ENCODE results near the gene GPC2.

GPC2 gene

GRCh38 chr7:100171087-100171681, 6.0 kb downstream of the GPC2 start:
- peak in 2 of 56 donors; percentile 29 to 38 for DNase-seq

- DNase-seq = no peak
These were observed 6.9 kb downstream of the GPC2 start for GRCh38 chr7:100170101-100170897.

- no peak for DNase-seq
These were observed 7.9 kb downstream of the GPC2 start for GRCh38 chr7:100169147-100169850.

- peak in 1 of 56 donors; percentile 13 for DNase-seq
These were observed 9.3 kb downstream of the GPC2 start for GRCh38 chr7:100167912-100168323.

GRCh38 chr7:100166970-100167911, 9.9 kb downstream of the GPC2 start:
- no peak for DNase-seq

- no peak for DNase-seq
These were observed 10.8 kb downstream of the GPC2 start for GRCh38 chr7:100166317-100166940.

- no peak for DNase-seq
These were observed 13.3 kb downstream of the GPC2 start for GRCh38 chr7:100163871-100164270.

GRCh38 chr7:100163006-100163531, 14.1 kb downstream of the GPC2 start:
- DNase-seq = no peak

GRCh38 chr7:100160067-100160466, 17.1 kb downstream of the GPC2 start:
- DNase-seq = no peak

- no peak for DNase-seq
These were observed 18.0 kb downstream of the GPC2 start for GRCh38 chr7:100159099-100159623.

- peak; percentile 51 to 95 (median 80) for DNase-seq
These were observed 18.7 kb downstream of the GPC2 start, which contains the start of gene TRAPPC14 for GRCh38 chr7:100158229-100159098. TRAPPC14 (minus strand) TSS chr7:100158723; CDS start chr7:100158499, 224 bp downstream.

- DNase-seq = peak in 1 of 56 donors; percentile 25
These were observed 19.6 kb downstream of the GPC2 start for GRCh38 chr7:100157334-100158228.

GRCh38 chr7:100157069-100157333, 20.2 kb downstream of the GPC2 start:
- no peak for DNase-seq

GRCh38 chr7:100156331-100157068, 20.7 kb downstream of the GPC2 start:
- no peak for DNase-seq

GRCh38 chr7:100155553-100156317, 21.4 kb downstream of the GPC2 start:
- DNase-seq = no peak

- no peak for DNase-seq
These were observed 22.3 kb downstream of the GPC2 start for GRCh38 chr7:100154651-100155491.
